Endodermal cell (in vitro differentiated cells): Measurements from ENCODE around the gene NPAS3. TPM values are rescaled to one million over a fixed set of nuclear protein-coding genes. Genes with fewer than 3 reads are reported as not detected.
A peak's percentile ranks its signal among the peaks of the same experiment; 100 is the strongest.

Experiments used
- DNase-seq: peaks from one replicate; pipeline ENCODE4 v3.0.0-alpha.2; 2017
- H3K27ac ChIP-seq: 2 replicates; pipeline ENCODE4 v1.5.1; 2013; ENCODE audit warnings: mild to moderate bottlenecking, low read depth, low read length, moderate library complexity
- H3K27me3 ChIP-seq: 2 replicates; pipeline ENCODE4 v1.6.1; 2013; ENCODE audit warnings: mild to moderate bottlenecking, low read length, moderate library complexity; ENCODE audit not compliant: insufficient read depth, control insufficient read depth, poor library complexity, severe bottlenecking
- H3K36me3 ChIP-seq: 2 replicates; pipeline ENCODE4 v1.7.0; 2013; ENCODE audit warnings: mild to moderate bottlenecking, low read length, moderate library complexity; ENCODE audit not compliant: control insufficient read depth, insufficient read depth
- H3K4me1 ChIP-seq: one replicate; pipeline ENCODE4 v1.7.0; 2013; ENCODE audit warnings: low read length; ENCODE audit not compliant: control insufficient read depth, insufficient read depth
- H3K4me3 ChIP-seq: 2 replicates; pipeline ENCODE4 v1.5.1; 2013; ENCODE audit warnings: mild to moderate bottlenecking, low read length, moderate library complexity
- H3K9ac ChIP-seq: 2 replicates; pipeline ENCODE4 v1.6.1; 2013; ENCODE audit warnings: mild to moderate bottlenecking, low read length, moderate library complexity; ENCODE audit not compliant: poor library complexity, severe bottlenecking; ENCODE audit errors: extremely low read depth
- H3K9me3 ChIP-seq: 2 replicates; pipeline ENCODE4 v1.6.1; 2013; ENCODE audit warnings: mild to moderate bottlenecking, low read length, moderate library complexity; ENCODE audit not compliant: control insufficient read depth
- H3K27ac Mint-ChIP-seq: 2 replicates; pipeline ENCODE4 v1.8.0; 2020; ENCODE audit warnings: mixed read lengths
- H3K27me3 Mint-ChIP-seq: 2 replicates; pipeline ENCODE4 v1.8.0; 2021; ENCODE audit warnings: mild to moderate bottlenecking, mixed read lengths; ENCODE audit not compliant: insufficient read depth
- H3K36me3 Mint-ChIP-seq: 2 replicates; pipeline ENCODE4 v1.8.0; 2020; ENCODE audit warnings: low read depth, mixed read lengths
- H3K4me1 Mint-ChIP-seq: 2 replicates; pipeline ENCODE4 v1.8.0; 2020; ENCODE audit warnings: mixed read lengths
- H3K4me3 Mint-ChIP-seq: 2 replicates; pipeline ENCODE4 v1.8.0; 2020; ENCODE audit warnings: mild to moderate bottlenecking, moderate library complexity, mixed read lengths
- H3K9me3 Mint-ChIP-seq: 2 replicates; pipeline ENCODE4 v1.8.0; 2020; ENCODE audit warnings: mild to moderate bottlenecking, mixed read lengths
- CTCF ChIP-seq: fragments of 200-600 bp; sonication (generic); conservative IDR thresholded peaks from 2 replicates; pipeline ENCODE4 v1.5.0; 2021; ENCODE audit warnings: antibody characterized with exemption, mild to moderate bottlenecking
- WGBS, 2 experiments: methylation state at CpG; one replicate each; pipeline versions ENCODE4 v1.1.5 to v1.1.7; 2013; ENCODE audit warnings: missing lambda C conversion rate in 2 of 2, mixed read lengths in 1 of 2; ENCODE audit not compliant: insufficient coverage in 1 of 2, insufficient read length in 1 of 2; 5-methylcytosine and 5-hydroxymethylcytosine counted together
- total RNA-seq, 2 donors: library from RNA; stranded (reverse); fragmentation: NEBNext Ultra II Directional in 1 of 2; extraction: Animal tissue kit (Norgen Biotek cat#: 25700) in 1 of 2; gene quantifications; 2 replicates in 1 of 2; 3 replicates in 1 of 2; pipeline ENCODE4 v1.2.1, GENCODE V29; 2021

Gene NPAS3
- total RNA-seq, 2 donors from 2014 or later, result 1.4 to 1.6 TPM

DNA sequence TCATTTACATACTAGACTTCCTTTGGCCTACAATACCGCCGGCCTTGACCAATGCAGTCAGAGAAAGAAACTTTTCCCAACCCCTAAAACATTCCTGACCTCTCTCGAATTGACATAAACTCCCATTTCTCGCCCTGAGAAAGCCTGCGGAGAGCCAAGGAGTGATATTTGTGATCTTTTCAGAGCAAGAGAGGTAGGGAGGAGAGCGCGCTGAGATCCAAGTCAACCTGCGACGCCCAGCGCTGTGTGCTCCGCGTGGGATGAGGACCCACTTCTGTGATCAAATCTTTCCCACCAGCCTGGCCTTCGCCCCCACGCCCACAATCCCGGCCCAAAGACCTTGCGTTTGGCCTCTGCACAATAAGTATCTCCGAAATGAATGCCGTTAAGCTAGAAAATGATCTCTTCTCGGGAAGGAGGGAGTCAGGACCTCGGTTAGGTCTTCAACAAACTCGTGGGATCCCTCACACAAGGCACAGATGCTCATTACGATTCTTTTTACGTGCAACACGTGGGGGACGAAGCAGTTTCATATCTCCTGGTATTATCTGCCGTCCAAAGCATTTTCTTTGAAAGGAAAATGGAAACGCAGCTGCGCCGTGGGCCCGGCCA lies 6.3 kb upstream of the NPAS3 start:
- Mint-ChIP-seq H3K27ac (no peak overlapping the region), H3K4me3 (peak overlapping the region; percentile 58), H3K4me1 (peaks cover 18% of the 10 kb centered on the region), H3K27me3 (peaks cover 83% of the 10 kb centered on the region), H3K36me3 (no peaks in the 10 kb centered on the region), H3K9me3 (no peaks in the 10 kb centered on the region)
- Histone ChIP-seq H3K4me3 (peak overlapping the region; percentile 75), H3K27me3 (peaks cover 75% of the 10 kb centered on the region), H3K36me3 (no peaks in the 10 kb centered on the region), H3K9me3 (no peaks in the 10 kb centered on the region), H3K9ac (no peak overlapping the region), H3K27ac (peak overlapping the region; percentile 74), H3K4me1 (no peaks in the 10 kb centered on the region)
- TF ChIP-seq CTCF, result no peak
- no peak for DNase-seq
- WGBS, 2 experiments, result 47 to 67% methylated on average over 21 to 30 of the region's 30 CpGs

DNA sequence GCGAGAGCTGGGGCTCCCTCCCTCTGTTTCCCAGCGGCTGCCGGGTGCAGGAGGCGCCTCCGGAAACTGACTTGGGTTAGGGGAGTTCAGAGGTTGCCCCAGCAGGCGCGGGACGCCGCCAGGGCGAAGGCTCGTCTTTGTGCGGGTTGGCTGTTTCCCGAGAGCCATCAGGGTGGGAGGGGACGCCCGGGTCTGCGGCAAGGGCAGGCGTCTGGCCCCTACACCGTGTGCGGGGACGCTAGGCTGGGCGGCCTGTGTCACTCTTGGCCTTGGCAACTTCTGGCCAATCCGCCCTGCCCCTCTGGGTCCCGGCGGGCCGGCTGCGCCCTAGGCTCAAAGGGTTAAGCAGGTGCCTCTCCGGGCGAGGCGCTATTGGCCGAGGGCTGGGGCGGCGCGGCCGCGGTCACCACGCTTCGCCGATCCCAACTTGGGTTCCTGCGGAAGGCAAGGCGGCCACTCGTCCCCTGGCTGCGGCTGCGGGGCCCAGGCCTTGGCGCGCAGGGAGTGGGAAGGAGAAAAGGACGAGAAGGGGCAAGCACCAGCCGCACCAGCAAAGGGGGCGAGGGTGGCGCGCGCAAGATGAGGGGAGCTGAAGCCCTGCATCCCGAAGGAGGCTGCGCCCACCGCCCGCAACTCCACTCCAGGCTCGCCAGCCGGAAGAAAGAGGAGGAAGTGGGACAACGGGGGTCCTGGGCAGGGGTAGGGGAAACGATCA lies 5.6 kb upstream of the NPAS3 start:
- Mint-ChIP-seq H3K4me1 (peaks cover 18% of the 10 kb centered on the region), H3K36me3 (no peaks in the 10 kb centered on the region), H3K9me3 (no peaks in the 10 kb centered on the region), H3K27ac (no peak overlapping the region), H3K27me3 (peaks cover 90% of the 10 kb centered on the region), H3K4me3 (peak overlapping the region; percentile 58)
- no peaks in the 10 kb centered on the region for H3K36me3 ChIP-seq
- H3K27me3 ChIP-seq, result peaks cover 81% of the 10 kb centered on the region
- peak overlapping the region; percentile 74 for H3K27ac ChIP-seq
- no peaks in the 10 kb centered on the region for H3K9me3 ChIP-seq
- WGBS, 2 experiments, result 3 to 4% methylated on average over 20 to 58 of the region's 59 CpGs
- peak overlapping the region; percentile 75 for H3K4me3 ChIP-seq
- peak; percentile 90 for DNase-seq
- TF ChIP-seq CTCF, result no peak
- H3K9ac ChIP-seq, result no peak overlapping the region
- no peaks in the 10 kb centered on the region for H3K4me1 ChIP-seq

DNA sequence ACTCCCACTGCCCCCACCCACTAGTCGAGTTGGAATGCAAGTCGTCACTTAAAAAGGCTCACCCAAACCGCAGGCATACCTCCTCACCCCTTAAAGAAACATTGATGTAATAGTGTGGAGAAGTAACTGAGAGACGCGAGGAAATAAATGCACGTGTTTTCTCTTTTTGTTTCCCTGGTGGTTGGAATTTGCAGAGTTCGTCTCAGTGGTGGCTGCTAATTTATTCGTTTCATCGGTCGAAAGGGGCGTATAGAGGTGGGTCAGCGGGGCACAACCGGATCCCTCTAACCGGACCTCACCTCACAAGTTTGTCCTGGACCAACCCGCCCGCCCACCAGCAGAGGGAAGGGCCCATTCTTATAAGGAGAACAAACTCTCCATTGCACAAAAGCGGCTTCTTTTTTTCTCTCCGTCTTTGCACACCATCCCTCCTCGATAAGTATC lies 5.0 kb upstream of the NPAS3 start:
- peak; percentile 74 for DNase-seq
- Histone ChIP-seq H3K4me1 (no peaks in the 10 kb centered on the region), H3K27ac (peak overlapping the region; percentile 78), H3K9ac (no peak overlapping the region), H3K9me3 (no peaks in the 10 kb centered on the region), H3K27me3 (peaks cover 85% of the 10 kb centered on the region), H3K36me3 (no peaks in the 10 kb centered on the region), H3K4me3 (peak overlapping the region; percentile 75)
- Mint-ChIP-seq H3K9me3 (no peaks in the 10 kb centered on the region), H3K27ac (no peak overlapping the region), H3K4me3 (peak overlapping the region; percentile 58), H3K27me3 (peaks cover 93% of the 10 kb centered on the region), H3K36me3 (no peaks in the 10 kb centered on the region), H3K4me1 (peaks cover 18% of the 10 kb centered on the region)
- TF ChIP-seq CTCF, result peak; percentile 59
- 0% methylated on average over 10 to 17 of the region's 19 CpGs for WGBS, 2 experiments
